ENCODE results near the gene ZMYND10.

ZMYND10 gene

GRCh38 chr3:50294492-50295403, 50.8 kb downstream of the ZMYND10 start:
- no peak for TF ChIP-seq CTCF (conservative IDR thresholded peaks at IDR 0.05; ENCODE audit: control insufficient read depth, insufficient read depth, low read depth, low read length)
- no peak for DNase-seq (ENCODE audit: low read depth)
- H3K4me3 ChIP-seq (ENCODE audit: control insufficient read depth, low read depth, low read length), result no peak overlapping the region

- TF ChIP-seq CTCF (conservative IDR thresholded peaks at IDR 0.05; ENCODE audit: control insufficient read depth, insufficient read depth, low read depth, low read length), result no peak
- no peak for DNase-seq (ENCODE audit: low read depth)
- no peak overlapping the region for H3K4me3 ChIP-seq (ENCODE audit: control insufficient read depth, low read depth, low read length)
These were observed 51.4 kb downstream of the ZMYND10 start for GRCh38 chr3:50294089-50294488.

- H3K4me3 ChIP-seq (ENCODE audit: control insufficient read depth, low read depth, low read length), result no peak overlapping the region
- no peak for TF ChIP-seq CTCF (conservative IDR thresholded peaks at IDR 0.05; ENCODE audit: control insufficient read depth, insufficient read depth, low read depth, low read length)
- no peak for DNase-seq (ENCODE audit: low read depth)
These were observed 52.3 kb downstream of the ZMYND10 start for GRCh38 chr3:50293079-50293801.

GRCh38 chr3:50292159-50293078, 53.1 kb downstream of the ZMYND10 start, which contains the start of gene IFRD2:
TSS of gene IFRD2 (minus strand) at chr3:50292429. CDS start at chr3:50292274, 155 bp downstream.
- DNase-seq (ENCODE audit: low read depth), result peak; percentile 97
- peak within 1 kb of the TSS; percentile 90 for H3K4me3 ChIP-seq (ENCODE audit: control insufficient read depth, low read depth, low read length)
- no peak for TF ChIP-seq CTCF (conservative IDR thresholded peaks at IDR 0.05; ENCODE audit: control insufficient read depth, insufficient read depth, low read depth, low read length)
